ENCODE measurements around the gene FRYL.
A peak's percentile ranks its signal among the peaks of the same experiment; 100 is the strongest.

FRYL gene

GRCh38 chr4:48602763-48603162 is 177.3 kb downstream of the FRYL start:
- DNase-seq, result no peak

GRCh38 chr4:48602222-48602621 is 177.9 kb downstream of the FRYL start:
- no peak for DNase-seq

GRCh38 chr4:48596336-48596735 is 183.7 kb downstream of the FRYL start:
- DNase-seq, result no peak

- DNase-seq, result no peak
Measured at GRCh38 chr4:48594180-48594579, 185.9 kb downstream of the FRYL start.

- no peak for DNase-seq
Measured at GRCh38 chr4:48591372-48591771, 188.7 kb downstream of the FRYL start.

- no peak for DNase-seq
Measured at GRCh38 chr4:48590884-48591283, 189.2 kb downstream of the FRYL start.

GRCh38 chr4:48589098-48589445 is 191.0 kb downstream of the FRYL start:
- DNase-seq, result no peak

GRCh38 chr4:48588230-48589097 is 191.6 kb downstream of the FRYL start:
- no peak for DNase-seq

- no peak for DNase-seq
Measured at GRCh38 chr4:48585401-48585800, 194.7 kb downstream of the FRYL start.

- DNase-seq, result peak; percentile 41
Measured at GRCh38 chr4:48578132-48578968, 201.7 kb downstream of the FRYL start.

GRCh38 chr4:48575964-48576363 is 204.1 kb downstream of the FRYL start:
- DNase-seq, result no peak

GRCh38 chr4:48571471-48571870 is 208.6 kb downstream of the FRYL start:
- DNase-seq, result no peak

GRCh38 chr4:48570646-48571220 is 209.3 kb downstream of the FRYL start:
- DNase-seq, result no peak

- no peak for DNase-seq
Measured at GRCh38 chr4:48566034-48566384, 214.1 kb downstream of the FRYL start.

- no peak for DNase-seq
Measured at GRCh38 chr4:48565362-48566033, 214.6 kb downstream of the FRYL start.

- no peak for DNase-seq
Measured at GRCh38 chr4:48564151-48564550, 215.9 kb downstream of the FRYL start.

GRCh38 chr4:48558819-48559218 is 221.3 kb downstream of the FRYL start:
- DNase-seq, result no peak

- no peak for DNase-seq
Measured at GRCh38 chr4:48558026-48558425, 222.1 kb downstream of the FRYL start.

- no peak for DNase-seq
Measured at GRCh38 chr4:48557478-48557877, 222.6 kb downstream of the FRYL start.

- no peak for DNase-seq
Measured at GRCh38 chr4:48556268-48556667, 223.8 kb downstream of the FRYL start.

GRCh38 chr4:48554606-48555005 is 225.5 kb downstream of the FRYL start:
- DNase-seq, result no peak

- no peak for DNase-seq
Measured at GRCh38 chr4:48553720-48554119, 226.4 kb downstream of the FRYL start.

GRCh38 chr4:48546336-48546735 is 233.7 kb downstream of the FRYL start:
- DNase-seq, result no peak

Measured in activated naive CD4-positive, alpha-beta T cell treated with Interleukin-2 at 50 U/mL for 16 hours (primary cell).